ENCODE measurements around the gene HNRNPA2B1.
A peak's percentile ranks its signal among the peaks of the same experiment; 100 is the strongest.

Gene HNRNPA2B1

GRCh38 chr7:26144184-26145080 is 56.1 kb downstream of the HNRNPA2B1 start:
- no peak for DNase-seq (ENCODE audit: low spot score)

- DNase-seq (ENCODE audit: low spot score): peak; percentile 65
Observed at GRCh38 chr7:26143298-26144048, 57.1 kb downstream of the HNRNPA2B1 start.

GRCh38 chr7:26141077-26141476 is 59.5 kb downstream of the HNRNPA2B1 start:
- no peak for DNase-seq (ENCODE audit: low spot score)

- no peak for DNase-seq (ENCODE audit: low spot score)
Observed at GRCh38 chr7:26140380-26140779, 60.2 kb downstream of the HNRNPA2B1 start.

All from AG20443 (cell line).